Ishikawa (cell line): ENCODE results near the gene KCNG2.

Experiments used
- CEBPB ChIP-seq: IDR thresholded peaks from 2 replicates; pipeline ENCODE4 v1.6.1; 2012
- EP300 ChIP-seq: IDR thresholded peaks from 2 replicates; pipeline ENCODE4 v1.6.1; 2012; ENCODE audit warnings: borderline replicate concordance
- FOXM1 ChIP-seq: IDR thresholded peaks from 2 replicates; pipeline ENCODE4 v1.6.1; 2012; ENCODE audit warnings: low read depth, borderline replicate concordance
- RAD21 ChIP-seq: IDR thresholded peaks from 2 replicates; pipeline ENCODE4 v1.6.1; 2012; ENCODE audit warnings: low read depth
- REST ChIP-seq: IDR thresholded peaks from 2 replicates; pipeline ENCODE4 v1.6.1; 2012; ENCODE audit warnings: low read depth, mild to moderate bottlenecking
- TAF1 ChIP-seq: IDR thresholded peaks from 2 replicates; pipeline ENCODE4 v1.6.1; 2012; ENCODE audit warnings: low read depth, mild to moderate bottlenecking
- YY1 ChIP-seq: IDR thresholded peaks from 2 replicates; pipeline ENCODE4 v1.6.1; 2012; ENCODE audit warnings: low read depth

GRCh38 chr18:79756143-79756500 lies 41.6 kb upstream of the KCNG2 start:
- TF ChIP-seq CEBPB (no peak), FOXM1 (no peak), REST (no peak), EP300 (no peak), RAD21 (no peak), TAF1 (no peak), YY1 (no peak)
